Neural progenitor cell (in vitro differentiated cells): ENCODE measurements around the gene FCN3. TPM values are rescaled to one million over a fixed set of nuclear protein-coding genes. Genes with fewer than 3 reads are reported as not detected.
A peak's percentile ranks its signal among the peaks of the same experiment; 100 is the strongest.

Experiments
- DNase-seq: peaks from one replicate; pipeline ENCODE4 v3.0.0-alpha.2; 2016; ENCODE audit warnings: low spot score
- H2AFZ ChIP-seq: fragments of 200-600 bp; sonication (generic); replicated peaks from 2 replicates; pipeline ENCODE4 v1.6.1; 2016; ENCODE audit warnings: antibody characterized with exemption
- H3F3A ChIP-seq: fragments of 200-600 bp; sonication (generic); 2 replicates; pipeline ENCODE4 v1.6.1; 2016; ENCODE audit warnings: antibody characterized with exemption, low read depth
- H3K27ac ChIP-seq: fragments of 200-600 bp; sonication (generic); 2 replicates; pipeline ENCODE4 v1.5.1; 2016; ENCODE audit warnings: mild to moderate bottlenecking
- H3K27me3 ChIP-seq: fragments of 200-600 bp; sonication (generic); 2 replicates; pipeline ENCODE4 v1.6.1; 2016; ENCODE audit warnings: mild to moderate bottlenecking, moderate library complexity
- H3K36me3 ChIP-seq: fragments of 200-600 bp; sonication (generic); 2 replicates; pipeline ENCODE4 v1.5.1; 2016
- H3K4me1 ChIP-seq: fragments of 200-600 bp; sonication (generic); 2 replicates; pipeline ENCODE4 v1.6.1; 2016; ENCODE audit warnings: mixed run types
- H3K4me2 ChIP-seq: fragments of 200-600 bp; sonication (generic); 2 replicates; pipeline ENCODE4 v1.6.1; 2016
- H3K4me3 ChIP-seq: fragments of 200-600 bp; sonication (generic); 2 replicates; pipeline ENCODE4 v1.5.1; 2016
- H3K79me2 ChIP-seq: fragments of 200-600 bp; sonication (generic); 2 replicates; pipeline ENCODE4 v1.6.1; 2016; ENCODE audit warnings: low read depth
- H3K9ac ChIP-seq: fragments of 200-600 bp; sonication (generic); 2 replicates; pipeline ENCODE4 v1.6.1; 2016
- H3K9me3 ChIP-seq: fragments of 200-600 bp; sonication (generic); 2 replicates; pipeline ENCODE4 v1.5.1; 2016; ENCODE audit warnings: low read depth
- H4K20me1 ChIP-seq: fragments of 200-600 bp; sonication (generic); 2 replicates; pipeline ENCODE4 v1.6.1; 2016; ENCODE audit warnings: low read depth
- H3K27ac Mint-ChIP-seq: 3 replicates; pipeline ENCODE4 v1.8.0; 2021; ENCODE audit warnings: mixed read lengths
- H3K27me3 Mint-ChIP-seq: 2 replicates; pipeline ENCODE4 v1.8.0; 2022; ENCODE audit warnings: low read depth, mild to moderate bottlenecking, inconsistent platforms, moderate library complexity, mixed read lengths; ENCODE audit not compliant: insufficient read depth
- H3K36me3 Mint-ChIP-seq: 3 replicates; pipeline ENCODE4 v1.8.0; 2021; ENCODE audit warnings: mixed read lengths
- H3K4me1 Mint-ChIP-seq: 3 replicates; pipeline ENCODE4 v1.8.0; 2021; ENCODE audit warnings: mixed read lengths
- H3K4me3 Mint-ChIP-seq: 3 replicates; pipeline ENCODE4 v1.8.0; 2021; ENCODE audit warnings: mild to moderate bottlenecking, moderate library complexity, mixed read lengths
- H3K9me3 Mint-ChIP-seq: 3 replicates; pipeline ENCODE4 v1.8.0; 2020; ENCODE audit warnings: mixed read lengths
- EZH2 ChIP-seq: fragments of 200-600 bp; sonication (generic); IDR thresholded peaks from 2 replicates; pipeline ENCODE4 v1.6.1; 2017; ENCODE audit warnings: antibody characterized with exemption, mild to moderate bottlenecking, moderate library complexity
- EZH2phosphoT487 ChIP-seq: fragments of 200-600 bp; sonication (generic); IDR thresholded peaks from 2 replicates; pipeline ENCODE4 v1.6.1; 2017; ENCODE audit warnings: antibody characterized with exemption
- total RNA-seq: library from RNA; depleted of rRNA; stranded (reverse); fragments of >200 nt; gene quantifications from 2 replicates; pipeline ENCODE4 v1.2.3, GENCODE V29; 2015; ENCODE audit warnings: low replicate concordance
- TF ChIP-seq, protein P1 (sequence below): fragments of 200-600 bp; sonication (generic); IDR thresholded peaks from 2 replicates; pipeline ENCODE4 v1.5.1; 2017; ENCODE audit warnings: antibody characterized with exemption, mild to moderate bottlenecking

Gene FCN3
- total RNA-seq, 1 donor from 2014 or later = not detected

DNA sequence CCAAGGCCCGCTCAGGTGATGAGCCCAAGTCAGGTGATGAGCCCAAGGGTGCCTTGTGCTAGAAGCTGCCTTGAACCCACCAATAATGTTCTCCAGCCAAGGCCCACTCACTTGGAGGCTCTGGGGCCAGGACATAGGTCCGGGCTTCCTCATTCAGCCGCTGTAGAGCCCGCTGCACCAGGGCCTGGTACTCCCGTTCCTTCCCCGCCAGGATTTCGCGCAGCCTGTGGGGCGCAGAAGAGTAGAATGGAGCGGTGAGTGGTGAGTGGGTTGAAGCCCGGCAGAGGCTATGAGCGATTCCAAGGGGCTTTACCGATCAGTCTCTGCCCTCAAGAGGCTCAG is 18.4 kb downstream of the FCN3 start:
- no peak overlapping the region for H2AFZ ChIP-seq
- peaks cover 27% of the 10 kb centered on the region for H3K27me3 Mint-ChIP-seq
- H3K4me3 ChIP-seq = no peak overlapping the region
- H3K27ac Mint-ChIP-seq = no peak overlapping the region
- no peaks in the 10 kb centered on the region for H3K9me3 Mint-ChIP-seq
- H3K4me2 ChIP-seq = no peak overlapping the region
- H3F3A ChIP-seq = peaks cover 9% of the 10 kb centered on the region
- H3K4me1 Mint-ChIP-seq = peaks cover 25% of the 10 kb centered on the region
- H3K36me3 ChIP-seq = no peaks in the 10 kb centered on the region
- no peak for DNase-seq
- no peaks in the 10 kb centered on the region for H3K9me3 ChIP-seq
- no peak overlapping the region for H3K27ac ChIP-seq
- H3K4me1 ChIP-seq = peaks cover 19% of the 10 kb centered on the region
- peaks cover 8% of the 10 kb centered on the region for H3K36me3 Mint-ChIP-seq
- H3K79me2 ChIP-seq = no peaks in the 10 kb centered on the region
- H3K4me3 Mint-ChIP-seq = no peak overlapping the region
- no peak overlapping the region for H3K9ac ChIP-seq
- TF ChIP-seq EZH2 (no peak), EZH2phosphoT487 (no peak)
- TF ChIP-seq, protein P1, sequence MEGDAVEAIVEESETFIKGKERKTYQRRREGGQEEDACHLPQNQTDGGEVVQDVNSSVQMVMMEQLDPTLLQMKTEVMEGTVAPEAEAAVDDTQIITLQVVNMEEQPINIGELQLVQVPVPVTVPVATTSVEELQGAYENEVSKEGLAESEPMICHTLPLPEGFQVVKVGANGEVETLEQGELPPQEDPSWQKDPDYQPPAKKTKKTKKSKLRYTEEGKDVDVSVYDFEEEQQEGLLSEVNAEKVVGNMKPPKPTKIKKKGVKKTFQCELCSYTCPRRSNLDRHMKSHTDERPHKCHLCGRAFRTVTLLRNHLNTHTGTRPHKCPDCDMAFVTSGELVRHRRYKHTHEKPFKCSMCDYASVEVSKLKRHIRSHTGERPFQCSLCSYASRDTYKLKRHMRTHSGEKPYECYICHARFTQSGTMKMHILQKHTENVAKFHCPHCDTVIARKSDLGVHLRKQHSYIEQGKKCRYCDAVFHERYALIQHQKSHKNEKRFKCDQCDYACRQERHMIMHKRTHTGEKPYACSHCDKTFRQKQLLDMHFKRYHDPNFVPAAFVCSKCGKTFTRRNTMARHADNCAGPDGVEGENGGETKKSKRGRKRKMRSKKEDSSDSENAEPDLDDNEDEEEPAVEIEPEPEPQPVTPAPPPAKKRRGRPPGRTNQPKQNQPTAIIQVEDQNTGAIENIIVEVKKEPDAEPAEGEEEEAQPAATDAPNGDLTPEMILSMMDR = no peak
- peaks cover 17% of the 10 kb centered on the region for H4K20me1 ChIP-seq
- peaks cover 38% of the 10 kb centered on the region for H3K27me3 ChIP-seq

DNA sequence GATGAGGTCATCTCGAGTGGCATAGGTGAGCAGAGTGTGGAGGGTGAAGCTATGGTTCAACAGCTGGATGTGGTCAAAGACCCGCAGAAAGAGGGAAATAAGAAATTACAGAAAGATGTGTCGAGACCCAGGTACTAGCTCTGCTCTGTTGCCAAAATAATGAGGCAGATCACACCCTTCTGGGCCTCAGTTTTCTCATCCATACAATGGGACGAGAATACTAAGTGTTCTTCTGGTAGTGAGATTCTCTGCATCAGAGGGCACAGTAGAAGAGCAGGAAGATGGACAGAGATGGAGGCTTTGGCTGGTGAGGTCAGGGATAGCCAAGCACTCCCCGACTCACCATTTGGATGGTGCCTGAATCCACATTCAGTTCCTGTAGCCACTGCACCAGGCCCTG is 18.9 kb downstream of the FCN3 start:
- Histone ChIP-seq H3K27ac (no peak overlapping the region), H3K27me3 (peaks cover 34% of the 10 kb centered on the region), H3K9ac (no peak overlapping the region), H3K4me1 (peaks cover 16% of the 10 kb centered on the region), H3K36me3 (no peaks in the 10 kb centered on the region), H3F3A (peaks cover 15% of the 10 kb centered on the region), H2AFZ (no peak overlapping the region), H3K79me2 (no peaks in the 10 kb centered on the region), H4K20me1 (peaks cover 17% of the 10 kb centered on the region), H3K9me3 (no peaks in the 10 kb centered on the region), H3K4me3 (no peak overlapping the region), H3K4me2 (no peak overlapping the region)
- Mint-ChIP-seq H3K4me1 (peaks cover 28% of the 10 kb centered on the region), H3K27me3 (peaks cover 31% of the 10 kb centered on the region), H3K9me3 (no peaks in the 10 kb centered on the region), H3K36me3 (peaks cover 8% of the 10 kb centered on the region), H3K4me3 (peak overlapping the region; percentile 30), H3K27ac (no peak overlapping the region)
- TF ChIP-seq EZH2 (no peak), EZH2phosphoT487 (no peak)
- TF ChIP-seq, protein P1 = no peak
- DNase-seq = no peak

DNA sequence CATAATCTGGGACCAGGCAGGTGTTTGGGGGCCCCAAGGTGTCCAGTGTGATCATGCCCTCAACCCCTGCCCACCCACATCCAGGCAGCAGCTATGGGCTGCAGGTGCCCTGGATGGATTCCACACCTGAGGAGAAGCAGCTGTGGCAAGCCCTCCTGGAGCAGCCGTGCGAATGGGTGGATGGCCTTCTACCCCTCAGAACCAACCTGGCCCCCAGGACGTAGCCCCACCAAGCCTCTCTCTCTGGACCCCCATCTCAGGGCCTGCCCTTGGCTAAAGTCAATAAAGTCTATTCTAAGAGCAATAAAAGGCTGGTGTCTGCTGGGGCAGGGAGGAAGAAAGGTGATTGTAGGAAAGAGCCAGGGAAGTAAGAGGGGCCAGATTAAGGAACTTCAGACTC is 21.0 kb downstream of the FCN3 start:
- Mint-ChIP-seq H3K9me3 (no peaks in the 10 kb centered on the region), H3K4me3 (no peak overlapping the region), H3K36me3 (peaks cover 1% of the 10 kb centered on the region), H3K27ac (no peak overlapping the region), H3K27me3 (peaks cover 24% of the 10 kb centered on the region), H3K4me1 (peaks cover 25% of the 10 kb centered on the region)
- no peak overlapping the region for H3K9ac ChIP-seq
- no peak overlapping the region for H3K4me2 ChIP-seq
- H3K36me3 ChIP-seq = no peaks in the 10 kb centered on the region
- TF ChIP-seq EZH2phosphoT487 (no peak), EZH2 (no peak)
- TF ChIP-seq, protein P1 = no peak
- H3K79me2 ChIP-seq = no peaks in the 10 kb centered on the region
- H3K4me3 ChIP-seq = no peak overlapping the region
- no peak overlapping the region for H2AFZ ChIP-seq
- H3F3A ChIP-seq = peaks cover 26% of the 10 kb centered on the region
- peaks cover 14% of the 10 kb centered on the region for H3K4me1 ChIP-seq
- H3K9me3 ChIP-seq = no peaks in the 10 kb centered on the region
- H3K27me3 ChIP-seq = peaks cover 26% of the 10 kb centered on the region
- DNase-seq = no peak
- H4K20me1 ChIP-seq = peaks cover 10% of the 10 kb centered on the region
- H3K27ac ChIP-seq = no peak overlapping the region

DNA sequence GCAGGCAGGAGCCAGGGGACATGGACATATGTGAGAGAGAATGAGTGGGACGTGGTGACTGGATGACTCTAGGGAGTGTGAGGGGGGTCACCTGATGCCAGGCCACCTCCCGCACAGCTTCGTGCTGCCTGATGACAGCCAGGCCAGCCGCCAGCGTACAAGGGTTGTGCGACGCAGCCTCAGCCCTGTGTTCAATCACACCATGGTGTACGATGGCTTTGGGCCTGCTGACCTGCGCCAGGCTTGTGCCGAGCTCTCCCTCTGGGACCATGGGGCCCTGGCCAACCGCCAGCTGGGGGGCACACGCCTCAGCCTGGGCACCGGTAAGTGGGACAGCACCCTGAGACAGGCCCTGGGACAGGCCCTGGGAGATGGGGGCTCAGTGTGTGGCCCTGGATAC is 21.5 kb downstream of the FCN3 start:
- Histone ChIP-seq H3K27ac (no peak overlapping the region), H3K27me3 (peaks cover 22% of the 10 kb centered on the region), H3K36me3 (no peaks in the 10 kb centered on the region), H3K4me2 (no peak overlapping the region), H3K4me1 (peaks cover 14% of the 10 kb centered on the region), H3K4me3 (no peak overlapping the region), H4K20me1 (peaks cover 6% of the 10 kb centered on the region), H3K9me3 (no peaks in the 10 kb centered on the region), H3F3A (peaks cover 26% of the 10 kb centered on the region), H3K79me2 (no peaks in the 10 kb centered on the region), H3K9ac (no peak overlapping the region), H2AFZ (no peak overlapping the region)
- DNase-seq = no peak
- no peak for TF ChIP-seq EZH2
- no peak for TF ChIP-seq EZH2phosphoT487
- TF ChIP-seq, protein P1 = no peak
- Mint-ChIP-seq H3K27me3 (peaks cover 24% of the 10 kb centered on the region), H3K4me1 (peaks cover 25% of the 10 kb centered on the region), H3K36me3 (peaks cover 1% of the 10 kb centered on the region), H3K27ac (no peak overlapping the region), H3K4me3 (no peak overlapping the region), H3K9me3 (no peaks in the 10 kb centered on the region)
